ENCODE data around the gene OVOL3. TPM values are rescaled to one million over a fixed set of nuclear protein-coding genes. Genes with fewer than 3 reads are reported as not detected.

Gene OVOL3
- total RNA-seq, 2 donors from 2014 or later = not detected

DNA sequence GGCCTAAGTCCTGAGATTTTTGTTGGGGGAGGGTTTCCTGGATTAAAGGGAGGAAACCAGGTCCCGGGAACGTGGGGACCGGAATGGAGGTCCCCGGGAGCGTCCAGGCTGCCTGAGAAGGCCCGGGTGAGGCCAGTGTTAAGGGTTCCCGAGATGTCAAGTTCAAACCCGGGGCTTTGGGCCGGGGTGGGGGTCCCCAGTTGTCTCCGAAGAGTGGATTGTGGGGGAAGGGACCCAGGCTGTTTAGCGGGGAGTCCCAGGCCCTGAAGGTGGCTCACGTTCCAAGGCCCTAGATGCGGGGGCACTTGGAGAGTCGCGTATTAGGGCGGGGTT, 41.0 kb downstream of the OVOL3 start:
- Histone ChIP-seq H3K36me3 (peaks cover 3 to 10% of the 10 kb centered on the region in 2 donors), H3K4me3 (peak overlapping the region; percentile 32 to 35), H3K9me3 (no peaks in the 10 kb centered on the region), H3K4me1 (replicated peaks) (no peaks in the 10 kb centered on the region), H3K27ac (peak overlapping the region; percentile 77 to 86), H3K27me3 (replicated peaks; ENCODE audit: insufficient read depth) (no peaks in the 10 kb centered on the region)
- TF ChIP-seq, protein P1, sequence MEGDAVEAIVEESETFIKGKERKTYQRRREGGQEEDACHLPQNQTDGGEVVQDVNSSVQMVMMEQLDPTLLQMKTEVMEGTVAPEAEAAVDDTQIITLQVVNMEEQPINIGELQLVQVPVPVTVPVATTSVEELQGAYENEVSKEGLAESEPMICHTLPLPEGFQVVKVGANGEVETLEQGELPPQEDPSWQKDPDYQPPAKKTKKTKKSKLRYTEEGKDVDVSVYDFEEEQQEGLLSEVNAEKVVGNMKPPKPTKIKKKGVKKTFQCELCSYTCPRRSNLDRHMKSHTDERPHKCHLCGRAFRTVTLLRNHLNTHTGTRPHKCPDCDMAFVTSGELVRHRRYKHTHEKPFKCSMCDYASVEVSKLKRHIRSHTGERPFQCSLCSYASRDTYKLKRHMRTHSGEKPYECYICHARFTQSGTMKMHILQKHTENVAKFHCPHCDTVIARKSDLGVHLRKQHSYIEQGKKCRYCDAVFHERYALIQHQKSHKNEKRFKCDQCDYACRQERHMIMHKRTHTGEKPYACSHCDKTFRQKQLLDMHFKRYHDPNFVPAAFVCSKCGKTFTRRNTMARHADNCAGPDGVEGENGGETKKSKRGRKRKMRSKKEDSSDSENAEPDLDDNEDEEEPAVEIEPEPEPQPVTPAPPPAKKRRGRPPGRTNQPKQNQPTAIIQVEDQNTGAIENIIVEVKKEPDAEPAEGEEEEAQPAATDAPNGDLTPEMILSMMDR (IDR thresholded peaks at IDR 0.05) = no peak
- no peak for TF ChIP-seq POLR2AphosphoS5 (IDR thresholded peaks at IDR 0.05)
- no peak for TF ChIP-seq POLR2A (IDR thresholded peaks at IDR 0.05)
- no peak for DNase-seq (ENCODE audit: low spot score)
- intact Hi-C loops (cut with DNase I) = no loop called here
- 53% methylated on average over 14 of the region's 16 CpGs for WGBS

DNA sequence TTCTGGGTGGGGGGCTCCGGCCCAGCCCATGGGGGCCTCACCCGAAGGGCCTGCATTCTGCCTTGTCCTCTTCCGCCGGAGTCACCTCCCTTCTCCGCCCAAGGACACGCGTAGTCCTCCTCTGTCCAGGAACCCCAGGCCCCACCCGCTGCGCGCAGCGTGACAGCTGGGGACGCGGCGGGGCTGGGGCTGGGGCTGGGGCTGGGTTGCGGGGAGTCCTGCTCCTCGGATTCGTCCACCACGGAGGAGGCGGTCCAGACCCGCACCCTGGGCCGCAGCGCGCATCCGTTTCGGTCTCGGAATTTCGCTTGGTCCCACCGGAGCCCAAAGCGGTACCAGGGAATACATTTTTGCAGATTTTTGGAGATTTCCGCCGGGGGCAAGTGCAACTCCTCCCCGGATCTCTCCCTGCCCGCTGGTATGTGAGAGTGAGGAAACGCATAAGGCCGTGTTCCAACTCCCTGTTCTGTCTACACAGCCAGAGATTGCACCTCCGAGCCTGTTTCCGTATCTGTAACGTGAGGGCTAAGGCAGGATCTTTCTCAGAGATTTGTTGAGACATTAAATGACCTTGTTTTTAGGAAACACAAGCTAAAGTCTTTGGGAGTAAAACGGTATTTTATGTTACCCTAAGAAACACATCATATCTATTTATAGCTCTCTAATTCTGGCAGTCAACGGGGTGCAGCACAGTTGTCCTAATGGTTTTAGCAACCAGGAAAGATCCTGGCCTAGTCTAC, 41.6 kb downstream of the OVOL3 start, which contains the start of gene COX7A1:
Gene COX7A1 (minus strand): TSS at position 96 of the 740 bp plus-strand sequence. CDS start 40 bp downstream, at position 56.
- no peaks in the 10 kb centered on the region for H3K4me1 ChIP-seq (replicated peaks)
- no peaks in the 10 kb centered on the region for H3K27me3 ChIP-seq (replicated peaks; ENCODE audit: insufficient read depth)
- H3K36me3 ChIP-seq = peaks cover 3 to 9% of the 10 kb centered on the region in 2 donors
- DNase-seq (ENCODE audit: low spot score) = no peak
- intact Hi-C loops (cut with DNase I) = no loop called here
- H3K27ac ChIP-seq = peak within 1 kb of the TSS; percentile 77 to 86
- peak within 1 kb of the TSS; percentile 32 to 35 for H3K4me3 ChIP-seq
- whole genome bisulfite sequencing = 59% methylated on average over 39 of the region's 40 CpGs
- peak; percentile 25 for TF ChIP-seq POLR2AphosphoS5 (IDR thresholded peaks at IDR 0.05)
- no peak for TF ChIP-seq POLR2A (IDR thresholded peaks at IDR 0.05)
- TF ChIP-seq, protein P1 (IDR thresholded peaks at IDR 0.05) = no peak
- H3K9me3 ChIP-seq = no peaks in the 10 kb centered on the region

DNA sequence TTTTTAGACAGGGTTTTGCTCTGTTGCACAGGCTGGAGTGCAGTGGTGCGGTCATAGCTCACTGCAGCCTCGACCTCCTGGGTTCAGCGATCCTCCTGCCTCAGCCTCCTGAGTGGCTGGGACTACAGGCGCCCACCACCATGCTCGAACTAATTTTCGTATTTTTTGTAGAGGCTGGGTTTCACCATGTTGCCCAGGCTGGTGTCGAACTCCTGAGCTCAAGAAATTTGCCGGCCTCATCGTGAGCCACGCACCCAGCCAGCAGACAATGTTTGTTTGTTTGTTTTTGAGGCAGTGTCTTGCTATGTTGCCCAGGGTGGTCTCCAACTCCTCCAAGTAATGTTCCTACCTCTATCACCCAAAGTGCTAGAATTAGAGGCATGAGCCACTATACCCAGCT, 42.2 kb downstream of the OVOL3 start:
- Histone ChIP-seq H3K27ac (peak overlapping the region; percentile 77 to 86), H3K4me1 (replicated peaks) (no peaks in the 10 kb centered on the region), H3K4me3 (no peak overlapping the region), H3K36me3 (peaks cover 3 to 9% of the 10 kb centered on the region in 2 donors), H3K9me3 (no peaks in the 10 kb centered on the region), H3K27me3 (replicated peaks; ENCODE audit: insufficient read depth) (no peaks in the 10 kb centered on the region)
- intact Hi-C loops (cut with DNase I) = no loop called here
- TF ChIP-seq, protein P1 (IDR thresholded peaks at IDR 0.05) = no peak
- no peak for TF ChIP-seq POLR2A (IDR thresholded peaks at IDR 0.05)
- no peak for TF ChIP-seq POLR2AphosphoS5 (IDR thresholded peaks at IDR 0.05)
- 90% methylated on average over 10 of the region's 10 CpGs for WGBS
- no peak for DNase-seq (ENCODE audit: low spot score)

DNA sequence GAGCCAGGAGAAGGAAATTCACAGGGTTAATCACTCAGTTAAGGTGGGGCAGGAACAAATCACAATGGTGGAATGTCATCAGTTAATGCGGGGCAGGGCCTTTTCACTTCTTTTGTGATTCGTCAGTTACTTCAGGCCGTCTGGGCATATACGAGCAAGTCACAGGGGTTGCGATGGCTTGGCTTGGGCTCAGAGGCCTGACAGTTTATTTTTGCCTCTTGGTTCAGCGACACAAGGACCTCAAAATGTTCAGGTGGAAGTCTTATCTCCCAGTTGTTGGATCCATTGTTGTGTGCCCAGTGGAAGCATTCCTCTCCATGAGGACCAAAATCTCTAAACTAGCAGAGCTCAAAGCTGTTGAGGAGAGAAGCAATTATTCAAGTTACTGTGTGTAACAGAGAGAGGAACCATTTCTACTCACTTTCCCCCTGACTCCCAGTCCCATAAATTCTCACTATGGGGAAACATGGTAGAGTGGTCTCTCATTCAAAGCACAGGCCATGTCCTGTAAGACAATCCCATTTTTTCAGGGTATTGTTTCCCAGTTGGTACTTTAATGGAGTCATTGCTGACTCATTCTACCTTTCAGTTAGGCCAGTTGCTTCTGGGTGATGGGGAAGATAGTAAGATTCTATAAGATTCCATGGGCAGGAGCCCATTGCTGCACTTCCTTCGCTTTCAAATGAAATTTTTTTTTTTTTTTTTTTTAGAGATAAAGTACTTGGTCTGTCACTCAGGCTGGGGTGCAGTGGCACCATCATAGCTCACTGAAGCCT, 50.1 kb downstream of the OVOL3 start:
- Histone ChIP-seq H3K27ac (no peak overlapping the region), H3K4me3 (no peak overlapping the region), H3K36me3 (no peaks in the 10 kb centered on the region), H3K9me3 (no peaks in the 10 kb centered on the region), H3K4me1 (replicated peaks) (no peaks in the 10 kb centered on the region), H3K27me3 (replicated peaks; ENCODE audit: insufficient read depth) (no peaks in the 10 kb centered on the region)
- TF ChIP-seq POLR2AphosphoS5 (IDR thresholded peaks at IDR 0.05) = no peak
- TF ChIP-seq POLR2A (IDR thresholded peaks at IDR 0.05) = no peak
- TF ChIP-seq, protein P1 (IDR thresholded peaks at IDR 0.05) = no peak
- intact Hi-C loops (cut with DNase I) = no loop called here
- 81% methylated on average over 7 of the region's 7 CpGs for WGBS
- no peak for DNase-seq (ENCODE audit: low spot score)

Other genes with a start within 250 kb of the OVOL3 start
- 10 to 100 TPM in 1 of 2 donors, 1 to 10 TPM in 1; 3.6 to 38.0 TPM for gene APLP1, start 242.6 kb upstream of the OVOL3 start, total RNA-seq
- gene NFKBID, start 210.6 kb upstream of the OVOL3 start, total RNA-seq = 10 to 100 TPM in 1 of 2 donors, 1 to 10 TPM in 1; 5.6 to 10.8 TPM
- 1 to 10 TPM in 1 of 2 donors, not detected in 1; 4.9 TPM for gene HCST, start 208.6 kb upstream of the OVOL3 start, total RNA-seq
- 10 to 100 TPM; 30.6 to 60.7 TPM for gene TYROBP, start 202.8 kb upstream of the OVOL3 start, total RNA-seq
- gene LRFN3, start 174.8 kb upstream of the OVOL3 start, total RNA-seq = 10 to 100 TPM; 21.7 to 32.3 TPM
- 10 to 100 TPM; 32.4 to 75.1 TPM for gene SDHAF1, start 116.0 kb upstream of the OVOL3 start, total RNA-seq
- gene SYNE4, start 102.3 kb upstream of the OVOL3 start, total RNA-seq = 10 to 100 TPM; 14.2 to 41.1 TPM
- gene ALKBH6, start 96.9 kb upstream of the OVOL3 start, total RNA-seq = 10 to 100 TPM; 42.0 to 49.0 TPM
- gene CLIP3, start 78.3 kb upstream of the OVOL3 start, total RNA-seq = 10 to 100 TPM in 1 of 2 donors, 1 to 10 TPM in 1; 7.4 to 31.2 TPM
- 10 to 100 TPM; 12.0 to 21.9 TPM for gene THAP8, start 56.9 kb upstream of the OVOL3 start, total RNA-seq
- 10 to 100 TPM in 1 of 2 donors, under 1 TPM in 1; 0.64 to 28.6 TPM for gene WDR62, start 56.2 kb upstream of the OVOL3 start, total RNA-seq
- gene POLR2I, start 3.7 kb downstream of the OVOL3 start, total RNA-seq = 10 to 100 TPM; 45.6 to 56.7 TPM
- gene TBCB, start 4.3 kb downstream of the OVOL3 start, total RNA-seq = 100 to 1,000 TPM; 119 to 212 TPM
- 100 to 1,000 TPM; 168 to 196 TPM for gene CAPNS1, start 28.9 kb downstream of the OVOL3 start, total RNA-seq
- gene COX7A1, start 41.3 kb downstream of the OVOL3 start, total RNA-seq = 10 to 100 TPM in 1 of 2 donors, 1 to 10 TPM in 1; 6.5 to 28.8 TPM
- 1 to 10 TPM; 3.6 to 6.4 TPM for gene ZNF565, start 103.5 kb downstream of the OVOL3 start, total RNA-seq
- gene ZNF146, start 104.0 kb downstream of the OVOL3 start, total RNA-seq = 10 to 100 TPM; 46.9 to 83.6 TPM

Data from prostate gland (tissue), 2 donors.